Natural killer cell (primary cell): ENCODE measurements around the gene VBP1. TPM values are rescaled to one million over a fixed set of nuclear protein-coding genes. Genes with fewer than 3 reads are reported as not detected.

Experiments
- ATAC-seq, 3 donors: fragments of 150-1000 bp in 2 of 3; fragments of 200-7000 bp in 1 of 3; cut with Tn5 transposase; 1 replicate in 1 of 3; 2 replicates in 2 of 3; pipeline ENCODE4 v1.10.0; 2021; ENCODE audit warnings: mild to moderate bottlenecking in 2 of 3, moderate library complexity in 2 of 3
- DNase-seq, 2 donors: peaks; one replicate each; pipeline versions ENCODE4 v3.0.0 to v3.0.0-alpha.2; 2013 to 2021; ENCODE audit warnings: mixed read lengths in 1 of 2
- H3K27ac ChIP-seq: one replicate; pipeline ENCODE4 v1.5.1; 2013; ENCODE audit warnings: mild to moderate bottlenecking, low read length
- H3K27me3 ChIP-seq: one replicate; pipeline ENCODE4 v1.6.1; 2013; ENCODE audit warnings: low read length; ENCODE audit not compliant: control insufficient read depth, insufficient read depth
- H3K36me3 ChIP-seq: one replicate; pipeline ENCODE4 v1.6.1; 2013; ENCODE audit warnings: low read length; ENCODE audit not compliant: control insufficient read depth, insufficient read depth
- H3K4me1 ChIP-seq: one replicate; pipeline ENCODE4 v1.6.1; 2013; ENCODE audit warnings: low read length; ENCODE audit not compliant: control insufficient read depth, insufficient read depth
- H3K4me3 ChIP-seq: one replicate; pipeline ENCODE4 v1.5.1; 2013; ENCODE audit warnings: low read length
- H3K9me3 ChIP-seq: one replicate; pipeline ENCODE4 v1.6.1; 2013; ENCODE audit warnings: low read length; ENCODE audit not compliant: control insufficient read depth, insufficient read depth
- H3K27ac Mint-ChIP-seq, 2 donors: one replicate each; pipeline ENCODE4 v1.8.0; 2022; ENCODE audit warnings: mild to moderate bottlenecking in 2 of 2, mixed read lengths in 2 of 2, moderate library complexity in 1 of 2
- H3K27me3 Mint-ChIP-seq, 2 donors: one replicate each; pipeline ENCODE4 v1.8.0; 2022; ENCODE audit warnings: low read depth in 2 of 2, mixed read lengths in 2 of 2
- H3K36me3 Mint-ChIP-seq: one replicate; pipeline ENCODE4 v1.8.0; 2022; ENCODE audit warnings: mixed read lengths
- H3K4me1 Mint-ChIP-seq, 2 donors: one replicate each; pipeline ENCODE4 v1.8.0; 2022; ENCODE audit warnings: mixed read lengths in 2 of 2
- H3K4me3 Mint-ChIP-seq: one replicate; pipeline ENCODE4 v1.8.0; 2022; ENCODE audit warnings: mild to moderate bottlenecking, moderate library complexity, mixed read lengths
- H3K9me3 Mint-ChIP-seq, 2 donors: one replicate each; pipeline ENCODE4 v1.8.0; 2022; ENCODE audit warnings: mixed read lengths in 2 of 2
- WGBS: methylation state at CpG from one replicate; pipeline ENCODE4 v1.1.7; 2013; ENCODE audit warnings: missing lambda C conversion rate; ENCODE audit not compliant: insufficient coverage; 5-methylcytosine and 5-hydroxymethylcytosine counted together
- intact Hi-C: fragments of 100-400 bp; cut with micrococcal nuclease; formaldehyde crosslinking; loops from one replicate; pipeline ENCODE4 v1.14.2; 2022
- total RNA-seq, 4 donors: library from RNA; stranded (reverse); fragments of 120-200 nt in 1 of 4; gene quantifications; one replicate each; pipeline versions ENCODE4 v1.2.3 to v1.2.4, GENCODE V29; 2013 to 2022
- TF ChIP-seq, protein P1 (sequence below): fragments of 200-600 bp; IDR thresholded peaks from one replicate; pipeline ENCODE4 v1.8.0; 2022; ENCODE audit warnings: antibody characterized with exemption

The VBP1 gene
- total RNA-seq, 3 donors from 2014 or later (not counting 1 experiment from before 2014, with no cell fraction given), result 18.7 to 24.6 (median 19.9) TPM

- H3K36me3 Mint-ChIP-seq, result no peaks in the 10 kb centered on the region
- no peaks in the 10 kb centered on the region for H3K27me3 Mint-ChIP-seq
- H3K27ac ChIP-seq, result peak overlapping the region; percentile 84
- H3K4me1 ChIP-seq, result peaks cover 11% of the 10 kb centered on the region
- H3K4me1 Mint-ChIP-seq, result peaks cover 22 to 29% of the 10 kb centered on the region in 2 donors
- no peaks in the 10 kb centered on the region for H3K9me3 Mint-ChIP-seq
- DNase-seq, result no peak
- no peaks in the 10 kb centered on the region for H3K36me3 ChIP-seq
- peak overlapping the region; percentile 88 to 95 for H3K27ac Mint-ChIP-seq
- 40% methylated on average over 13 of the region's 15 CpGs for WGBS
- TF ChIP-seq, protein P1, sequence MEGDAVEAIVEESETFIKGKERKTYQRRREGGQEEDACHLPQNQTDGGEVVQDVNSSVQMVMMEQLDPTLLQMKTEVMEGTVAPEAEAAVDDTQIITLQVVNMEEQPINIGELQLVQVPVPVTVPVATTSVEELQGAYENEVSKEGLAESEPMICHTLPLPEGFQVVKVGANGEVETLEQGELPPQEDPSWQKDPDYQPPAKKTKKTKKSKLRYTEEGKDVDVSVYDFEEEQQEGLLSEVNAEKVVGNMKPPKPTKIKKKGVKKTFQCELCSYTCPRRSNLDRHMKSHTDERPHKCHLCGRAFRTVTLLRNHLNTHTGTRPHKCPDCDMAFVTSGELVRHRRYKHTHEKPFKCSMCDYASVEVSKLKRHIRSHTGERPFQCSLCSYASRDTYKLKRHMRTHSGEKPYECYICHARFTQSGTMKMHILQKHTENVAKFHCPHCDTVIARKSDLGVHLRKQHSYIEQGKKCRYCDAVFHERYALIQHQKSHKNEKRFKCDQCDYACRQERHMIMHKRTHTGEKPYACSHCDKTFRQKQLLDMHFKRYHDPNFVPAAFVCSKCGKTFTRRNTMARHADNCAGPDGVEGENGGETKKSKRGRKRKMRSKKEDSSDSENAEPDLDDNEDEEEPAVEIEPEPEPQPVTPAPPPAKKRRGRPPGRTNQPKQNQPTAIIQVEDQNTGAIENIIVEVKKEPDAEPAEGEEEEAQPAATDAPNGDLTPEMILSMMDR, result no peak
- peak overlapping the region; percentile 79 for H3K4me3 ChIP-seq
- ATAC-seq, result peak; percentile 11 to 25 (median 19)
- intact Hi-C loops, result no loop called here
- H3K4me3 Mint-ChIP-seq, result peak overlapping the region; percentile 97
- no peaks in the 10 kb centered on the region for H3K9me3 ChIP-seq
- no peaks in the 10 kb centered on the region for H3K27me3 ChIP-seq
Observed at GRCh38 chrX:155215443-155216178, 649 bp upstream of the VBP1 start.

DNA sequence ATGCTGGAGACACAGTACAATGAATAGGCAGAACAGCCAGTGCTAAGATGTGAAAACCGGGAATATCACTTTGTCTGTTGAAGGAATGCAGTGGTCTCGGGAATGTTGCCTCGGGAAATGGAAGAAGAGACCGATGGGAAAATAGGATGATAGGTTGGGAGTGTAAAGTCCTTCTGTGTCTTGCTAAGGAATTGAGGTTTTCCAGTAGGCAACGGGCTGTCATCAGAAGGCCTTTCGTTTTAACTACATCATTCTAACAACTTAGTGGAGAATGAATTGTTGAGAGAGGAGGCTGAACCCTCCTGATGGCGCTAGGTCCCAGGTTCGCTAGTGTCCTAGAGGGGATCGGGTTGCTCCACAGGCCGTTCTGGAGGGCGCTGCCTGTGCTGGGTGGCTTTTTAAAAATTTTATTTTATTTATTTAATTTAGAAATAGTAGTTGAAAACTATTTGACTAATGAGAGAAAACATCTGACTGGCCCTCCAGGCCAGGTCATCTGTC, 730 bp downstream of the VBP1 start:
- H3K9me3 Mint-ChIP-seq, result no peaks in the 10 kb centered on the region
- intact Hi-C loops, result no loop called here
- no peaks in the 10 kb centered on the region for H3K36me3 Mint-ChIP-seq
- TF ChIP-seq, protein P1, result peak; percentile 24
- peak overlapping the region; percentile 88 to 95 for H3K27ac Mint-ChIP-seq
- no peaks in the 10 kb centered on the region for H3K27me3 ChIP-seq
- H3K4me1 Mint-ChIP-seq, result peaks cover 22 to 35% of the 10 kb centered on the region in 2 donors
- peak overlapping the region; percentile 79 for H3K4me3 ChIP-seq
- WGBS, result 0% methylated on average over 4 of the region's 11 CpGs
- DNase-seq, result peak in 1 of 2 donors; percentile 12
- H3K27me3 Mint-ChIP-seq, result no peaks in the 10 kb centered on the region
- no peaks in the 10 kb centered on the region for H3K9me3 ChIP-seq
- H3K4me1 ChIP-seq, result peaks cover 11% of the 10 kb centered on the region
- H3K4me3 Mint-ChIP-seq, result peak overlapping the region; percentile 97
- ATAC-seq, result no peak
- H3K36me3 ChIP-seq, result no peaks in the 10 kb centered on the region
- no peak overlapping the region for H3K27ac ChIP-seq

GRCh38 chrX:155218777-155219176, 2.5 kb downstream of the VBP1 start:
- H3K4me1 Mint-ChIP-seq, result peaks cover 22 to 36% of the 10 kb centered on the region in 2 donors
- H3K9me3 Mint-ChIP-seq, result no peaks in the 10 kb centered on the region
- no peak overlapping the region for H3K27ac ChIP-seq
- 83% methylated on average over 2 of the region's 2 CpGs for WGBS
- no peaks in the 10 kb centered on the region for H3K36me3 Mint-ChIP-seq
- H3K27me3 ChIP-seq, result no peaks in the 10 kb centered on the region
- H3K4me1 ChIP-seq, result peaks cover 11% of the 10 kb centered on the region
- TF ChIP-seq, protein P1, result no peak
- intact Hi-C loops, result no loop called here
- peak overlapping the region; percentile 35 for H3K4me3 Mint-ChIP-seq
- H3K27me3 Mint-ChIP-seq, result no peaks in the 10 kb centered on the region
- no peak for DNase-seq
- H3K4me3 ChIP-seq, result no peak overlapping the region
- no peak for ATAC-seq
- peak overlapping the region in 1 of 2 donors; percentile 64 for H3K27ac Mint-ChIP-seq
- no peaks in the 10 kb centered on the region for H3K36me3 ChIP-seq
- H3K9me3 ChIP-seq, result no peaks in the 10 kb centered on the region
